B cell (primary cell): ENCODE measurements around the gene GOLGA6L10.

Experiments
- EZH2 ChIP-seq: IDR thresholded peaks from 2 replicates; pipeline ENCODE4 v1.6.1; 2012; ENCODE audit warnings: borderline replicate concordance, low read depth, mild to moderate bottlenecking, moderate library complexity, low read length; ENCODE audit not compliant: insufficient read depth, poor library complexity, severe bottlenecking
- TF ChIP-seq, protein P1 (sequence below): fragments of 200-600 bp; IDR thresholded peaks from one replicate; pipeline ENCODE4 v1.8.0; 2022; ENCODE audit warnings: antibody characterized with exemption, mild to moderate bottlenecking

DNA sequence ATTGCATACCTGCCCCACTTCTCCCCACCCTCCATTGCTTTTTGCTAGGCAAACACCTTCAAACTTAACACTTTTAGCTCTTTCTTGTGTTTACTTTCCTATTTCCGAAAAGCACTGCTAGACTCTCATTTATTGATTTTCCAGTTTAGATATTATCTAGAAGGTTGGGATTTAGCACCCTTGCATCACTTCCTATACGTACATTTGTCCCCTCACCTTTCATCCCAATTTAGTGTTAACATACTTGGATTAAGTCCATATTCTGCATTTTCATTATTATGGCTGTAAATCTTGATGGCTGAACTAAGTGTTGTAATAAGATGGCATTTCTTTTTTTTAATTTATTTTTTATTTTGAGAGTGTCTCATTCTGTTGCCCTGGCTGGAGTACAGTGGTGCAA, 39.5 kb downstream of the GOLGA6L10 start:
- TF ChIP-seq, protein P1, sequence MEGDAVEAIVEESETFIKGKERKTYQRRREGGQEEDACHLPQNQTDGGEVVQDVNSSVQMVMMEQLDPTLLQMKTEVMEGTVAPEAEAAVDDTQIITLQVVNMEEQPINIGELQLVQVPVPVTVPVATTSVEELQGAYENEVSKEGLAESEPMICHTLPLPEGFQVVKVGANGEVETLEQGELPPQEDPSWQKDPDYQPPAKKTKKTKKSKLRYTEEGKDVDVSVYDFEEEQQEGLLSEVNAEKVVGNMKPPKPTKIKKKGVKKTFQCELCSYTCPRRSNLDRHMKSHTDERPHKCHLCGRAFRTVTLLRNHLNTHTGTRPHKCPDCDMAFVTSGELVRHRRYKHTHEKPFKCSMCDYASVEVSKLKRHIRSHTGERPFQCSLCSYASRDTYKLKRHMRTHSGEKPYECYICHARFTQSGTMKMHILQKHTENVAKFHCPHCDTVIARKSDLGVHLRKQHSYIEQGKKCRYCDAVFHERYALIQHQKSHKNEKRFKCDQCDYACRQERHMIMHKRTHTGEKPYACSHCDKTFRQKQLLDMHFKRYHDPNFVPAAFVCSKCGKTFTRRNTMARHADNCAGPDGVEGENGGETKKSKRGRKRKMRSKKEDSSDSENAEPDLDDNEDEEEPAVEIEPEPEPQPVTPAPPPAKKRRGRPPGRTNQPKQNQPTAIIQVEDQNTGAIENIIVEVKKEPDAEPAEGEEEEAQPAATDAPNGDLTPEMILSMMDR, result no peak
- no peak for TF ChIP-seq EZH2
